ENCODE measurements around the gene MS4A18.
"Not testable (repeated sequence)": the region's sequence is repeated elsewhere in the genome, so short reads cannot be mapped to it uniquely, and the experiment has no call there.

MS4A18 gene

GRCh38 chr11:60724420-60724819, at the start of gene MS4A18:
Gene MS4A18 (plus strand): TSS chr11:60724720.
- no peak for DNase-seq (ENCODE audit: low read depth)

- DNase-seq (ENCODE audit: low read depth), result not testable (repeated sequence)
Measured at GRCh38 chr11:60678231-60678630, 46.3 kb upstream of the MS4A18 start.

- DNase-seq (ENCODE audit: low read depth), result no peak
Measured at GRCh38 chr11:60679879-60680278, 44.6 kb upstream of the MS4A18 start.

GRCh38 chr11:60680455-60681119, 43.9 kb upstream of the MS4A18 start:
- DNase-seq (ENCODE audit: low read depth), result no peak

GRCh38 chr11:60684541-60684848, 40.0 kb upstream of the MS4A18 start:
- DNase-seq (ENCODE audit: low read depth), result not testable (repeated sequence)

GRCh38 chr11:60691661-60692060, 32.9 kb upstream of the MS4A18 start:
- DNase-seq (ENCODE audit: low read depth), result no peak

- DNase-seq (ENCODE audit: low read depth), result no peak
Measured at GRCh38 chr11:60699284-60699691, 25.2 kb upstream of the MS4A18 start, which contains the start of gene MS4A8. Gene MS4A8 (plus strand): TSS chr11:60699612. CDS start chr11:60700861, 1,249 bp downstream.

- DNase-seq (ENCODE audit: low read depth), result no peak
Measured at GRCh38 chr11:60699936-60700335, 24.6 kb upstream of the MS4A18 start.

- DNase-seq (ENCODE audit: low read depth), result peak; percentile 2
Measured at GRCh38 chr11:60700689-60701468, 23.6 kb upstream of the MS4A18 start.

- no peak for DNase-seq (ENCODE audit: low read depth)
Measured at GRCh38 chr11:60701469-60701818, 23.1 kb upstream of the MS4A18 start.

- DNase-seq (ENCODE audit: low read depth), result no peak
Measured at GRCh38 chr11:60703374-60703773, 21.1 kb upstream of the MS4A18 start.

GRCh38 chr11:60705895-60706294, 18.6 kb upstream of the MS4A18 start:
- DNase-seq (ENCODE audit: low read depth), result no peak

- DNase-seq (ENCODE audit: low read depth), result no peak
Measured at GRCh38 chr11:60706931-60707330, 17.6 kb upstream of the MS4A18 start.

- DNase-seq (ENCODE audit: low read depth), result no peak
Measured at GRCh38 chr11:60710482-60710881, 14.0 kb upstream of the MS4A18 start.

- DNase-seq (ENCODE audit: low read depth), result no peak
Measured at GRCh38 chr11:60711276-60711675, 13.2 kb upstream of the MS4A18 start.

- DNase-seq (ENCODE audit: low read depth), result not testable (repeated sequence)
Measured at GRCh38 chr11:60713423-60713822, 11.1 kb upstream of the MS4A18 start.

GRCh38 chr11:60717956-60718355, 6.6 kb upstream of the MS4A18 start:
- DNase-seq (ENCODE audit: low read depth), result no peak

- DNase-seq (ENCODE audit: low read depth), result no peak
Measured at GRCh38 chr11:60718524-60719316, 5.8 kb upstream of the MS4A18 start.

GRCh38 chr11:60719391-60719790, 5.1 kb upstream of the MS4A18 start:
- no peak for DNase-seq (ENCODE audit: low read depth)

GRCh38 chr11:60720460-60720859, 4.1 kb upstream of the MS4A18 start:
- DNase-seq (ENCODE audit: low read depth), result no peak

GRCh38 chr11:60725592-60725991, 1.1 kb downstream of the MS4A18 start:
- no peak for DNase-seq (ENCODE audit: low read depth)

GRCh38 chr11:60731586-60731985, 7.1 kb downstream of the MS4A18 start:
- DNase-seq (ENCODE audit: low read depth), result no peak

- DNase-seq (ENCODE audit: low read depth), result no peak
Measured at GRCh38 chr11:60734279-60734678, 9.8 kb downstream of the MS4A18 start.
